ENCODE results near the gene B4GAT1. TPM values are rescaled to one million over a fixed set of nuclear protein-coding genes. Genes with fewer than 3 reads are reported as not detected.
A peak's percentile ranks its signal among the peaks of the same experiment; 100 is the strongest.

B4GAT1 gene
- total and polyA plus RNA-seq, 9 of the 15 experiments (the other 6 are each of a cell fraction or from before 2014, with no cell fraction given): 0.86 to 9.5 (median 3.8) TPM

DNA sequence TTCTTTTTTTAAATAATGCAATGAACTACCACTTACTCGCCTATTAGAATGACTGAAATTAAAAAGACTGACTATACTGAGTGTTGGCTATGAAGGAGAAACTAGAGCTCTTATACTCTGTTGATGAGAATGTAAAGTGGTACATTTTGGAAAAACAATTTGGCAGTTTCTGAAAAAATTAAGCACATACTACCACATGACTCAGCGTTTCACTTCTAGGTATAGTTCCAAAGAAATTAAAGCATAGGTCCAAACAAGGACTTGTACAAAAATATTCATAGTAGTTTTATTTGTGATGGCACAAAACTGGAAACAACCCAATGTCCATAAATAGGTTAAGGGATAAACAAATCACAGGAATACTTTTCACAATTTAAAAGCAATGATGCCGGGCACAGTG is 46.5 kb upstream of the B4GAT1 start:
- Histone ChIP-seq H3K9ac (ENCODE audit: insufficient read depth in 1 of 2, low read depth in 2 of 2, low read length in 2 of 2) (no peak overlapping the region), H3K79me2 (ENCODE audit: control insufficient read depth, insufficient read depth, low read length) (no peaks in the 10 kb centered on the region), H3K27ac (ENCODE audit: extremely low read depth, low read depth, low read length) (no peak overlapping the region), H4K20me1 (replicated peaks; ENCODE audit: control insufficient read depth, insufficient read depth, low read length) (no peaks in the 10 kb centered on the region), H3K4me2 (ENCODE audit: insufficient read depth, low read length) (no peak overlapping the region), H3K4me3 (no peak overlapping the region), H3K9me1 (ENCODE audit: control insufficient read depth, insufficient read depth, low read length) (no peaks in the 10 kb centered on the region), H3K4me1 (replicated peaks in 1 of 2; ENCODE audit: control insufficient read depth in 2 of 2, insufficient read depth in 2 of 2, low read length in 2 of 2) (no peaks in the 10 kb centered on the region; a peak in 2 of 5 replicates), H3K9me3 (replicated peaks; ENCODE audit: control insufficient read depth, insufficient read depth, low read depth, low read length) (no peaks in the 10 kb centered on the region), H3K27me3 (ENCODE audit: control insufficient read depth in 2 of 2, insufficient read depth in 2 of 2, low read length in 2 of 2) (peaks cover 14 to 19% of the 10 kb centered on the region in 2 experiments; a peak in 4 of 5 replicates), H2AFZ (ENCODE audit: low read depth, low read length) (no peak overlapping the region), H3K36me3 (ENCODE audit: control insufficient read depth, insufficient read depth, low read length) (no peaks in the 10 kb centered on the region)
- BruUV-seq (replicated peaks): no TSS peak
- intact Hi-C loops (cut with micrococcal nuclease) (no loop called here), in situ Hi-C loops (cut with MboI) (no loop called here)
- WGBS (ENCODE audit: insufficient coverage, low coverage, missing lambda C conversion rate): 16% methylated on average over 3 of the region's 3 CpGs
- FAIRE-seq (no peak), ATAC-seq (no peak), DNase-seq (ENCODE audit: extremely low read depth in 1 of 4, low spot score in 3 of 4) (no peak)
- CTCF ChIA-PET (ENCODE audit: low intra/inter-chr PET ratio): no interaction called here
- POLR2A ChIA-PET: interaction anchor here (1.2 kb wide), 1 partner anchor 19 kb away, joined by 3 read pairs; no protein-coding TSS in a partner anchor
- no peak for TF ChIP-seq SMARCA5 (IDR thresholded peaks at IDR 0.05)
- no peak for TF ChIP-seq SIRT6 (IDR thresholded peaks at IDR 0.05; ENCODE audit: low read depth, low read length)
- TF ChIP-seq FOXK2 (conservative IDR thresholded peaks at IDR 0.05 in 1 of 2, IDR thresholded peaks at IDR 0.05 in 1 of 2; ENCODE audit: low read depth in 2 of 2): no peak
- TF ChIP-seq MAFK (IDR thresholded peaks at IDR 0.05; ENCODE audit: low read length): peak; percentile 23; the same call in 1 of the 2 replicates
- TF ChIP-seq RBFOX2 (IDR thresholded peaks at IDR 0.05; ENCODE audit: low read depth, low read length): no peak
- no peak for TF ChIP-seq ZNF324 (CRISPR knock-in tag; IDR thresholded peaks at IDR 0.05)
- TF ChIP-seq GABPA (tag; conservative IDR thresholded peaks at IDR 0.05; ENCODE audit: low read depth): no peak
- TF ChIP-seq MAFF (IDR thresholded peaks at IDR 0.05; ENCODE audit: low read length): peak; percentile 52; the same call in 1 of the 2 replicates
- TF ChIP-seq C11orf30 (IDR thresholded peaks at IDR 0.05; ENCODE audit: low read depth): peak; percentile 70
- no peak for TF ChIP-seq GABPB2 (CRISPR knock-in tag; conservative IDR thresholded peaks at IDR 0.05)
- no peak for TF ChIP-seq CXXC5 (CRISPR knock-in tag; IDR thresholded peaks at IDR 0.05)
- no peak for TF ChIP-seq HDAC2 (IDR thresholded peaks at IDR 0.05)
- TF ChIP-seq ZNF699 (CRISPR knock-in tag; IDR thresholded peaks at IDR 0.05; ENCODE audit: insufficient replicate concordance): no peak
- TF ChIP-seq ZNF316 (IDR thresholded peaks at IDR 0.05): peak; percentile 84
- TF ChIP-seq, protein P1, sequence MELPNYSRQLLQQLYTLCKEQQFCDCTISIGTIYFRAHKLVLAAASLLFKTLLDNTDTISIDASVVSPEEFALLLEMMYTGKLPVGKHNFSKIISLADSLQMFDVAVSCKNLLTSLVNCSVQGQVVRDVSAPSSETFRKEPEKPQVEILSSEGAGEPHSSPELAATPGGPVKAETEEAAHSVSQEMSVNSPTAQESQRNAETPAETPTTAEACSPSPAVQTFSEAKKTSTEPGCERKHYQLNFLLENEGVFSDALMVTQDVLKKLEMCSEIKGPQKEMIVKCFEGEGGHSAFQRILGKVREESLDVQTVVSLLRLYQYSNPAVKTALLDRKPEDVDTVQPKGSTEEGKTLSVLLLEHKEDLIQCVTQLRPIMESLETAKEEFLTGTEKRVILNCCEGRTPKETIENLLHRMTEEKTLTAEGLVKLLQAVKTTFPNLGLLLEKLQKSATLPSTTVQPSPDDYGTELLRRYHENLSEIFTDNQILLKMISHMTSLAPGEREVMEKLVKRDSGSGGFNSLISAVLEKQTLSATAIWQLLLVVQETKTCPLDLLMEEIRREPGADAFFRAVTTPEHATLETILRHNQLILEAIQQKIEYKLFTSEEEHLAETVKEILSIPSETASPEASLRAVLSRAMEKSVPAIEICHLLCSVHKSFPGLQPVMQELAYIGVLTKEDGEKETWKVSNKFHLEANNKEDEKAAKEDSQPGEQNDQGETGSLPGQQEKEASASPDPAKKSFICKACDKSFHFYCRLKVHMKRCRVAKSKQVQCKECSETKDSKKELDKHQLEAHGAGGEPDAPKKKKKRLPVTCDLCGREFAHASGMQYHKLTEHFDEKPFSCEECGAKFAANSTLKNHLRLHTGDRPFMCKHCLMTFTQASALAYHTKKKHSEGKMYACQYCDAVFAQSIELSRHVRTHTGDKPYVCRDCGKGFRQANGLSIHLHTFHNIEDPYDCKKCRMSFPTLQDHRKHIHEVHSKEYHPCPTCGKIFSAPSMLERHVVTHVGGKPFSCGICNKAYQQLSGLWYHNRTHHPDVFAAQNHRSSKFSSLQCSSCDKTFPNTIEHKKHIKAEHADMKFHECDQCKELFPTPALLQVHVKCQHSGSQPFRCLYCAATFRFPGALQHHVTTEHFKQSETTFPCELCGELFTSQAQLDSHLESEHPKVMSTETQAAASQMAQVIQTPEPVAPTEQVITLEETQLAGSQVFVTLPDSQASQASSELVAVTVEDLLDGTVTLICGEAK (IDR thresholded peaks at IDR 0.05): no peak
- TF ChIP-seq, protein P1 (CRISPR knock-in tag; IDR thresholded peaks at IDR 0.05): no peak
- no peak for TF ChIP-seq ZNF780A (CRISPR knock-in tag; IDR thresholded peaks at IDR 0.05)
